BJ (cell line): ENCODE data around the gene MYCN. TPM values are rescaled to one million over a fixed set of nuclear protein-coding genes. Genes with fewer than 3 reads are reported as not detected.

Source experiments
- CTCF ChIA-PET: fragments of 350-600 bp; formaldehyde crosslinking; extraction: SDS; loops from one replicate; lab custom pipeline; 2021; ENCODE audit warnings: antibody characterized with exemption, inconsistent platforms; lab: Yijun Ruan, JAX
- POLR2A ChIA-PET: fragments of 300-600 bp; sonication (Branson Sonifier 250); formaldehyde crosslinking; extraction: SDS; loops from one replicate; lab custom pipeline; 2021; ENCODE audit warnings: antibody characterized with exemption; lab: Charles Lee
- DNase-seq: peaks from one replicate; pipeline ENCODE4 v3.0.0-alpha.2; 2011; ENCODE audit warnings: low read depth
- H3K27me3 ChIP-seq: 2 replicates; pipeline ENCODE4 v1.6.0; 2011; ENCODE audit warnings: low read length; ENCODE audit not compliant: control insufficient read depth, insufficient read depth
- H3K36me3 ChIP-seq: 2 replicates; pipeline ENCODE4 v1.5.1; 2011; ENCODE audit warnings: low read length; ENCODE audit not compliant: control insufficient read depth, insufficient read depth
- H3K4me3 ChIP-seq: 2 replicates; pipeline ENCODE4 v1.5.1; 2011; ENCODE audit warnings: low read depth, mild to moderate bottlenecking, control low read depth, low read length
- polyA plus RNA-seq: library from polyadenylated mRNA; depleted of rRNA; stranded (reverse); fragments of >200 nt; gene quantifications from 2 replicates; pipeline ENCODE4 v1.2.3, GENCODE V29; 2011
- TF ChIP-seq, protein P1 (sequence below): IDR thresholded peaks from 2 replicates; pipeline ENCODE4 v1.5.1; 2011; ENCODE audit warnings: low read depth, mild to moderate bottlenecking, control low read depth, inconsistent platforms, low read length, moderate library complexity; ENCODE audit not compliant: insufficient read depth

MYCN gene
- polyA plus RNA-seq, 1 experiment, result not detected

GRCh38 chr2:15933184-15933845 lies 7.0 kb upstream of the MYCN start:
- DNase-seq, result no peak
- TF ChIP-seq, protein P1, sequence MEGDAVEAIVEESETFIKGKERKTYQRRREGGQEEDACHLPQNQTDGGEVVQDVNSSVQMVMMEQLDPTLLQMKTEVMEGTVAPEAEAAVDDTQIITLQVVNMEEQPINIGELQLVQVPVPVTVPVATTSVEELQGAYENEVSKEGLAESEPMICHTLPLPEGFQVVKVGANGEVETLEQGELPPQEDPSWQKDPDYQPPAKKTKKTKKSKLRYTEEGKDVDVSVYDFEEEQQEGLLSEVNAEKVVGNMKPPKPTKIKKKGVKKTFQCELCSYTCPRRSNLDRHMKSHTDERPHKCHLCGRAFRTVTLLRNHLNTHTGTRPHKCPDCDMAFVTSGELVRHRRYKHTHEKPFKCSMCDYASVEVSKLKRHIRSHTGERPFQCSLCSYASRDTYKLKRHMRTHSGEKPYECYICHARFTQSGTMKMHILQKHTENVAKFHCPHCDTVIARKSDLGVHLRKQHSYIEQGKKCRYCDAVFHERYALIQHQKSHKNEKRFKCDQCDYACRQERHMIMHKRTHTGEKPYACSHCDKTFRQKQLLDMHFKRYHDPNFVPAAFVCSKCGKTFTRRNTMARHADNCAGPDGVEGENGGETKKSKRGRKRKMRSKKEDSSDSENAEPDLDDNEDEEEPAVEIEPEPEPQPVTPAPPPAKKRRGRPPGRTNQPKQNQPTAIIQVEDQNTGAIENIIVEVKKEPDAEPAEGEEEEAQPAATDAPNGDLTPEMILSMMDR, result no peak
- Histone ChIP-seq H3K36me3 (no peaks in the 10 kb centered on the region), H3K27me3 (no peaks in the 10 kb centered on the region), H3K4me3 (no peak overlapping the region)
- POLR2A ChIA-PET, result no interaction called here
- CTCF ChIA-PET, result no interaction called here

DNA sequence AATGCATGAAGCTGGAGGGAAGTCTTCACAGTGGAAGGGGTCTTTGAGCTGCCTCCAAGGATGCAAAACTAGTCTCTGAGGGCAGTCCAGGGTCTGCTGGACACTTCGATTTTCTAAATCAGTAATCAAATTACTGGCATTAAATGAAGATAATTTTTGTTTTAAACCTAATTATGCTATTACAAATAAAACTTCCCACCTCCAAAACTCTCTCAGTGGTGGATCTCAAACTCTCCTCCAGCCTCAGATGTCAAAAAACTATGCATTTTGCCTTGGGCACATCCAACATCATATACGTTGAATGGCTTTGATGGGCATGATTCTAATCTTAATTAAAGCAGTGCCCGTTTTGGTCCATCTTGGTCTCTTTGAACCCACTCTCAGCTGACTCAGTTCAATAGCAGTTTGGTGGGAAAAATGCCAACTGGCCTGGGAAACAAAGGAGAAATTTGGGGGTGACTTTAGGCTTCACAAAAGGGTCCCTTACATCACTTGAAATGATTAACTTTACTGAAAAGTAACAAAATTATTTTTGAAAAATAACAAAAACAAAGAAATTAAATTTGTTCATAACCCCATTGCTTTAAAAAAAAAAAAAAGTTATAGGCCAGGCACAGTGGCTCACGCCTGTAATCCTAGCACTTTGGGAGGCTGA lies 5.9 kb upstream of the MYCN start:
- Histone ChIP-seq H3K27me3 (no peaks in the 10 kb centered on the region), H3K36me3 (no peaks in the 10 kb centered on the region), H3K4me3 (no peak overlapping the region)
- ChIA-PET POLR2A (no interaction called here), CTCF (no interaction called here)
- no peak for DNase-seq
- TF ChIP-seq, protein P1, result no peak

- ChIA-PET POLR2A (no interaction called here), CTCF (no interaction called here)
- Histone ChIP-seq H3K4me3 (no peak overlapping the region), H3K27me3 (peaks cover 3% of the 10 kb centered on the region), H3K36me3 (no peaks in the 10 kb centered on the region)
- TF ChIP-seq, protein P1, result no peak
- no peak for DNase-seq
These were observed 5.2 kb upstream of the MYCN start for GRCh38 chr2:15935189-15935588.

GRCh38 chr2:15935675-15936074 lies 4.7 kb upstream of the MYCN start:
- H3K27me3 ChIP-seq, result peaks cover 5% of the 10 kb centered on the region
- ChIA-PET POLR2A (no interaction called here), CTCF (no interaction called here)
- H3K36me3 ChIP-seq, result no peaks in the 10 kb centered on the region
- no peak for DNase-seq
- no peak overlapping the region for H3K4me3 ChIP-seq
- TF ChIP-seq, protein P1, result no peak

GRCh38 chr2:15936277-15937104 lies 3.9 kb upstream of the MYCN start:
- no peak overlapping the region for H3K4me3 ChIP-seq
- no peak for DNase-seq
- H3K27me3 ChIP-seq, result peaks cover 10% of the 10 kb centered on the region
- ChIA-PET POLR2A (no interaction called here), CTCF (no interaction called here)
- TF ChIP-seq, protein P1, result no peak
- no peaks in the 10 kb centered on the region for H3K36me3 ChIP-seq
